DMS 273 (cell line): ENCODE results near the gene TMPRSS6.
"Not testable (repeated sequence)": the region's sequence is repeated elsewhere in the genome, so short reads cannot be mapped to it uniquely, and the experiment has no call there.

ENCODE experiments used
- DNase-seq: peaks from one replicate; lab custom pipeline; 2025; ENCODE audit not compliant: unreplicated experiment; lab: John Stamatoyannopoulos, UW

The TMPRSS6 gene

DNA sequence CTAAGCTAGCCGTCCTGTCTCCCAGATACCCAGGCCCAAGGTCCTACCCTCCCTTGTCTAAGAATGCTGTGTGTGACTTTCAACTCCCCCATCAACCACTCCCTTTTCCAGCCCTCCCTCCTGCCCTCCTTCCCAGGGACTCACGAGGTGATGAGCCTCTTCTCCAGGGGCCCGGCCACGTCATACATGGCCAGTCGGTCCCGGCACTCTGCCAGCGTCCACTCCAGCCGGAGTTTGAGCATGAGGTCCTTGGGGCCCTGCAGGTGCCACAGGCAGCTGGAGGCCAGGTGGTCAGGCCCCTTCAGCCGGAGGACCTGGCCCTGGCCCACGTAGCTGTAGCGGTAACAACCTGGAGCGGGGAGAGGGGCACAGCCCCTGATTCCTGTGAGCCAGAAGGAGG is 20.1 kb downstream of the TMPRSS6 start:
- DNase-seq = no peak

DNA sequence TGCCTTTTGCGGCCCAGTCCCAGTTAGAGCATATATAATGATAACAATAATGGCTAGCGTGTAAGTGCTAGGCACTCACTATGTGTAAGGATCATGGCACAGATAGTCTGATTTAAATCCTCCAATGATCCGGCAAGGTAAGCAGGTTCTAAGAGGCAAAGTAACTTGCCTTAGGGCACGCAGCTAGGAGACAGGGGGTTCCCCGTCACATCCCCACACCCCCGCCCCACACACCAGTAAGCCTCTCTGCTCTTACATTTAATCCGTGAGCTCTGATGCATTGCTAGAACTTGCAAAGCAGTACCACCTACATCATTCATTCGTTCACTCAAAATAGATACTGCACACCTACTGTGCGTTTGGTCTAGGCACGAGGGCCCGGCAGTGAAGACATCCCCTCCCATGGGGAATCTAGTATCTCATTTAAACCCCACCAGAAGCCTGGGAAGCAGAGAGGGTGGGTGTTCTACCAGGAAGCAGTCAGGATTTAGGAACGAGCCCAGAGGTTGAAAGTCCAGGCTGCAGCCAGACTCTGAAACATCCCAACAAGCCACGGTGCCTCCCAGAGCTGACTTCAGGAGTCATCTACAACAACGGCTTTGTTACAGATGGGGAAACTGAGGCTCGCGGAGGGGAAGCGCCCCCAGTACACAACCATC is 20.6 kb downstream of the TMPRSS6 start:
- no peak for DNase-seq

- DNase-seq = peak; percentile 67
Observed at GRCh38 chr22:37088108-37088605, 21.4 kb downstream of the TMPRSS6 start.

DNA sequence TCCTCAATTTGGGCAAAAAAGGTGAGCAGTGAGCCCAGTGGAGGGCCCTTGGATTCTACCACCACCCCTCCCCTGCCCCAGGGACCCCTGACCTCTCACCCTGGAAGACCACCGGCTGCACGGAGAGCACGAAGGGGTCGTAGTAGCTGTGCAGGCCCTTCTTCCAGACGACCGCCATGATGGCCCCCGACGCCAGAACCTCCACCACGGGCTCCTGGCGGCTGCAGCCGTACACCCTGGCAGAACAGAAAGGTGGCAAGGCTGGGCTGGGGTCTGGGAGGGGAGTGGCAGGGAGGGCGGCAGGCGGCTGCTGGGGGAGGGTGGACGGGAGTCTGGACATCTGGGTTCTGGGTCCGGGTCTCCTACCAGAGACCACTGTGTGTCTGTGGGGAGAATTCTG is 23.3 kb downstream of the TMPRSS6 start:
- DNase-seq = no peak

DNA sequence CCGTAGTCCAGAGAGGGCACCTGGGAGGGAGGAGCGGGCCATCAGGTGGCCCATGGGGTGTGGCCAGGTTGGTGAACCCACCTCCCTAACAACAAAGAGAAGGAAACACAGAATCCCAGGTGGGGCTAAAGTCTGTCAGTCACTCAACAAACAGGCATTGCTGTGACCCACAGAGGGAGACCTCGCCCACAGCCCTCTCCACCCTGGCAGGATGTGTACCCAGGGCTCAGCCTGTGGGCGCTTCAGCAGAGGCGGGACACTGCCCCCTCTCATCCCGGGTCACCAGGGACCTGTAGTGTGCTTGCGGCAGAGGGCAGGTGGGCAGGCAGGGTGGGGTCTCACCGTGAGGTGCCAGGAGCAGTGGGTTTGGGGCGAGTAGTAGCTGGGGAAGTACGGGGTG is 25.1 kb downstream of the TMPRSS6 start:
- DNase-seq = no peak

DNA sequence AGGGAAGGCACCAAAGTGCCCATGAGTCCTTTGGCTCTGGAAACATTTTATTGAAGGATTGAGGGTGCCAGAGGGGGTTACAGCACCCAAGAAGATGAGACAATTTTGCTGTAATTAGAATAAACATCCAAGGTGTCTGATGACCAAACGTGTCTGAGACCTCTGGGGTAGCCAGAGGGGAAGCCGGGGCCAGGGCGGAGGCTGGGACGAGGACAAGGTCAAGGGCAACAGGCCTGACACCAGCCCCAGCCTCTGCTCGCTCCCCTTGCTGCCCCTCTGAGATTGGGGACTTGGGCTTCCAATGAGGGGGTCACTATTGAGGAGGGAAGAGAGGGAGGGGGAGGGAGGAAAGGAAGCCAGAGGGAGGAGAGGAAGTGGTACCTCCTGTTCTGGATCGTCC is 25.6 kb downstream of the TMPRSS6 start:
- no peak for DNase-seq

- DNase-seq = no peak
Observed at GRCh38 chr22:37082251-37082873, 27.2 kb downstream of the TMPRSS6 start.

DNA sequence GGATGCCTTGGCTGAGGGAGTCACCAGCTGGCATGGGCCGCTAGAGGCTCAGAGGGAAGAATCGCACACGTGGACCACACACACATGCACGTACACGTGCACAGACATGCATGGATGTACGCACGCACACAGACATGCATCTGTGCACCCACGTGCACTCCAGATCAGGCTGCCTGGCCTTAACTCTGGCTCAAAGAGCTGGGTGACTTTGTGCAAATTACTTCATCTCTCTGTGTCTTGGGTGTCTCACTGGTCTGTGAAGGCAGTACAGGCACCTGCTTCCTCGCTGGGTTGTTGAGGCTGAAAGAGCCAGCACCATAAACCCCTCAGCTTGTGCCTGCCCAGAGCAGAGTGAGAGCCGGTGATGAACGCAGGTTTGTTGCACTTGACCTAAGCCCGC is 28.7 kb downstream of the TMPRSS6 start:
- peak; percentile 22 for DNase-seq

GRCh38 chr22:37080438-37080837 is 29.1 kb downstream of the TMPRSS6 start:
- DNase-seq = no peak

GRCh38 chr22:37079668-37080171 is 29.8 kb downstream of the TMPRSS6 start:
- no peak for DNase-seq

DNA sequence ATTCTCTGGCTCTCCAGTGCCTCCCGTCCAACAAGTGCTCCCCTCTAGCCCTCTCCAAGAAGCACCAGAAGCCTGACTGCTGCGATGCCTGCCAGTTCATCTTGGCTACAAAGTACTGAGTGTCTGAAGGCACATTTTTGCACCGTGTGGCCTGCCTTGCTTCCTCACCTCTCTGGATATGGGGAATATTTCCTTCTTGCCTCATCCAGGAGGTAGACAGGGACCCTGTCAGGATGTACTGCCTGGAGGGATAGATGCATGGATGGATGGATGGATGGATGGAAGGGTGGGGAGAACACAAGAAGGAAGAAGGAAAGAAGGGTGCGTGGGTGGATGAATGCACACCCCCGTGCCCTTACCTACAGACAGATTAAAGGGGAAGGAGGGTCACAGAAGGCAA is 30.4 kb downstream of the TMPRSS6 start:
- DNase-seq = no peak

DNA sequence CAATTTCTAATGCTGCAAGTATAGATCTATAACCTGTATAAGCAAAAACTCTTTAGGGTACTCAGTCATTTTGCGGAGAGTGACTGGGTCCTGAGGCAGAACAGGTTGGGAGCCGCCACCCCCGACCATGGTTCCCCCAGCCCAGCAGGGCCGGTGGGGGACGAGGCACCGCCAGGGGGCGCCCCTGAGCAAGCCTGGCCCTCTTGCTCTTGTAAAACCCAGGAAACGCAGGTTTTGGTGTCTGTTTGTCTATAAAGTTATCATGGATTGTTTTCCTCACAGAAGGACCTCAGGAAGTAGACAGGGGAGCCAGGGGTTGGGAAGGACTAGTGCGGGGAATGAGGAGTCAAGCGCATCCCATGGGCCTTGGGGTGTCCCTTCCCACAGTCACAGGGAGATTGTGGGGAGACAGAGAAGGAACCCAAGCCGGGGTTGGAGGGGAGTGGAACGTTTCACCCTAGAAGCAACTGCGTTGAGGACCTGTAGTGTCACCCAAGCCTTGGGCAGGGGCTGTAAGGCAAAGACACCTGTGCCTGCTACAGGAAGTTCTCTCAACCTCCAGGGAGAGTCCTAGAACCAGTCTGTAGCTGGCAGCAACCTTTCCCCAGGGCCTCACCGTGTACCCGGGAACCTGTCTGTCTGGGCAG is 31.6 kb downstream of the TMPRSS6 start:
- peak; percentile 75 for DNase-seq

GRCh38 chr22:37075822-37076433 is 33.6 kb downstream of the TMPRSS6 start:
- DNase-seq = no peak

GRCh38 chr22:37075046-37075445 is 34.5 kb downstream of the TMPRSS6 start:
- DNase-seq = no peak

- no peak for DNase-seq
Observed at GRCh38 chr22:37074537-37074936, 35.0 kb downstream of the TMPRSS6 start.

DNA sequence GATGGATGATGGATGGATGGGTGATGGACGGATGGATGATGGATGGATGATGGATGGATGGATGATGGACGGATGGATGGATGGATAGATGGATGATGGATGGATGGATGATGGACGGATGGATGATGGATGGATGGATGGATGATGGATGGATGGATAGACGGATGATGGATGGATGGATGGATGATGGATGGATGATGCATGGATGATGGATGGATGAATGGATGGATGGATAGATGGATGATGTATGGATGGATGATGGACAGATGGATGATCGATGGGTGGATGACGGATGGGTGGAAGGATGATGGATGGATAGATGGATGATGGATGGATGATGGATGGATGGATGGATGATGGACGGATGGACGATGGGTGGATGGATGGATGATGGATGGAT is 36.8 kb downstream of the TMPRSS6 start:
- no peak for DNase-seq

DNA sequence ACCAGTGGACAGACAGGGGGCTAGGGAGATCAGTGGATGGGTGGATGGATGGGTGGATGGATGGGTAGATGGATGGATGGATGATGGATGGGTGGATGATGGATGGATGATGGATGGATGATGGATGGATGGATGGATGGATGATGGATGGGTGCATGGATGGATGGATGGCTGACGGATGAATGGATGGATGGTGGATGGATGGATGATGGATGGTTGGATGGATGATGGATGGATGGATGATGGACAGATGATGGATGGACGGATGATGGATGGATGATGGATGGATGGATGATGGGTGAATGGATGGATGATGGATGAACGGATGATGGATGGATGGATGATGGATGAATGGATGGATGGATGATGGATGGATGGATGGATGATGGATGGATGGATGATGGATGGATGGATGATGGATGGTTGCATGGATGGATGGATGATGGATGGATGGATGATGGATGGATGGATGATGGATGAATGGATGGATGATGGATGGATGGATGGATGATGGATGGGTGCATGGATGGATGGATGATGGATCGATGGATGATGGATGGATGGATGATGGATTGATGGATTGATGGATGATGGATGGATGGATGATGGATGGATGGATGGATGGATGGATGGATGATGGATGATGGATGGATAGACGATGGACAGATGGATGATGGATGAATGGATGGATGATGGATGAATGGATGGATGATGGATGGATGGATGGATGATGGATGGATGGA is 37.5 kb downstream of the TMPRSS6 start:
- DNase-seq = not testable (repeated sequence)

GRCh38 chr22:37070744-37071143 is 38.8 kb downstream of the TMPRSS6 start:
- no peak for DNase-seq

- DNase-seq = no peak
Observed at GRCh38 chr22:37070334-37070733, 39.2 kb downstream of the TMPRSS6 start.

- no peak for DNase-seq
Observed at GRCh38 chr22:37069719-37070118, 39.8 kb downstream of the TMPRSS6 start.

GRCh38 chr22:37069319-37069718 is 40.2 kb downstream of the TMPRSS6 start:
- DNase-seq = no peak
